ENCODE data around the gene OR5D16.

- no peak for TF ChIP-seq POLR2A (IDR thresholded peaks at IDR 0.05; ENCODE audit: low read depth, low read length)
- no peak for TF ChIP-seq POLR2AphosphoS5 (IDR thresholded peaks at IDR 0.05; ENCODE audit: low read depth, low read length)
These were observed 11.6 kb upstream of the OR5D16 start, which contains the start of gene OR5L2 for GRCh38 chr11:55826919-55827318.
